Esophagus squamous epithelium (tissue), 5 donors: Measurements from ENCODE around the gene ATP2B2. TPM values are rescaled to one million over a fixed set of nuclear protein-coding genes. Genes with fewer than 3 reads are reported as not detected.
"Not testable (repeated sequence)": the region's sequence is repeated elsewhere in the genome, so short reads cannot be mapped to it uniquely, and the experiment has no call there.

Experiments
- DNase-seq: peaks from one replicate; lab custom pipeline; 2025; lab: John Stamatoyannopoulos, UW
- H3K27ac ChIP-seq, 4 donors: fragments of 200-600 bp; sonication (generic); one replicate each; pipeline ENCODE4 v1.5.1; 2016 to 2019; ENCODE audit warnings: mild to moderate bottlenecking in 1 of 4
- H3K27me3 ChIP-seq, 4 donors: fragments of 200-600 bp; sonication (generic); 1 replicate in 3 of 4; 2 replicates in 1 of 4; pipeline versions ENCODE4 v1.5.1 to v1.6.0; 2017 to 2021; ENCODE audit warnings: antibody characterized with exemption in 1 of 4
- H3K36me3 ChIP-seq, 3 donors: fragments of 200-600 bp; sonication (generic); one replicate each; pipeline ENCODE4 v1.5.1; 2016 to 2019
- H3K4me1 ChIP-seq, 3 donors: fragments of 200-600 bp; sonication (generic); one replicate each; pipeline ENCODE4 v1.5.1; 2017 to 2019
- H3K4me3 ChIP-seq, 4 donors: fragments of 200-600 bp; sonication (generic); 1 replicate in 3 of 4; 2 replicates in 1 of 4; pipeline ENCODE4 v1.5.1; 2016 to 2019; ENCODE audit warnings: mild to moderate bottlenecking in 2 of 4, moderate library complexity in 1 of 4
- H3K9me3 ChIP-seq, 3 donors: fragments of 200-600 bp; sonication (generic); one replicate each; pipeline ENCODE4 v1.5.1; 2016 to 2019
- POLR2A ChIP-seq, 4 donors: fragments of 450-650 bp; IDR thresholded peaks; one replicate each; pipeline ENCODE4 v1.6.1; 2017; ENCODE audit warnings: antibody characterized with exemption in 4 of 4, mild to moderate bottlenecking in 4 of 4, moderate library complexity in 3 of 4
- WGBS, 2 donors: methylation state at CpG; one replicate each; pipeline ENCODE4 v1.1.5; 2018; 5-methylcytosine and 5-hydroxymethylcytosine counted together
- intact Hi-C: fragments of 100-400 bp; cut with DNase I; formaldehyde crosslinking; loops from one replicate; pipeline ENCODE4 v1.15.0; 2022
- total RNA-seq, 4 donors: library from RNA; depleted of rRNA; stranded (reverse); fragments of >200 nt; gene quantifications; one replicate each; pipeline ENCODE4 v1.1.0, GENCODE V29; 2016
- TF ChIP-seq, protein P1 (sequence below), 6 experiments: fragments of 450-650 bp in 4 of 6; fragments of 200-600 bp in 2 of 6; sonication (generic) in 2 of 6; IDR thresholded peaks; one replicate each; pipeline ENCODE4 v1.5.1; 2016 to 2019; ENCODE audit warnings: antibody characterized with exemption in 6 of 6, mild to moderate bottlenecking in 4 of 6, moderate library complexity in 4 of 6
- donor health status: DM: yes; HTN: yes; CAD: no.

The ATP2B2 gene
- total RNA-seq, 4 donors from 2014 or later = 0.31 to 0.57 (median 0.42) TPM

DNA sequence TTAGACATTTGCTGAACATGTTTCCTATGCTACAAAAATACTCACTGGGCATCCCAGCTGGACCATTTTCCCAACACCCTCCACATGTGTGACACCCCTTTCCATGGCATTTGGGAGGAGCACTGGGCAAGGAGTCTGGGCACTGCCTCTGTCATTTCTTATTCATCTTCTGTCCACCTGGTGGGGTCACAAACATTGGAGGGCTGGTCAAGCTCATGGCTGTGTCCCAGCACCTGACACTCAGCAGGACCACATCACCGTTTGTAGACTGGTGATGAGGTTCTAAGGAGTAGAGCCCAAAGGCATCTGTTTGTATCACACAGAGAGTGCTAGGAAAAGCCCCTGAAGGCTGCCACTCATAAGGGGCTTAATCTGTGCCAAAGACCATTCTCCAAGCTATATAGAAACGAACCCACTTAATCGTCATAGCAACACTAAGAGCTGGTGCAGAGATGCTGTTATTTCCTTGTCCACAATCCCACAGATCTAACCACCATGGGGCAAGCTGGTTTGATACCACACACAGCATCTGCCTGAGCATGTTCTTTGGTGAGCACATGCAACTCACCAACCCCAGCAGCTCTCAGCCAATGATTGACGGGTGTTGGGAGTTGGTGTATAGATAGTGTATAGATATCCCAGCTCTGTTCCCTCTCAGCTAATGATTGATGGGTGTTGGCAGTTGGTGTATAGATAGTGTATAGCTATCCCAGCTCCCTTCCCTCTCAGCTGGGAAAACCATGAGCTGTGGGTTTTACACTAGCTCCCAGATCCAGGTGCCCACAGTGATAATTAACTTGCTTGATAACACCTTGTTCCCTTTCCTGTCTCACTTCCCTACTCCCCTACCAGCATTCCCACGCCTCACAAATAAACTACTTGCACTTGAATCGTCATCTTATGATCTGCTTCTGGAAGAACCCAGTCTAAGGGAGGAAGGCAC lies 42.7 kb upstream of the ATP2B2 start:
- H3K9me3 ChIP-seq = no peaks in the 10 kb centered on the region
- H3K4me3 ChIP-seq = no peak overlapping the region
- H3K27me3 ChIP-seq = peaks cover 0 to 39% (median 0%) of the 10 kb centered on the region in 4 donors
- TF ChIP-seq, protein P1, sequence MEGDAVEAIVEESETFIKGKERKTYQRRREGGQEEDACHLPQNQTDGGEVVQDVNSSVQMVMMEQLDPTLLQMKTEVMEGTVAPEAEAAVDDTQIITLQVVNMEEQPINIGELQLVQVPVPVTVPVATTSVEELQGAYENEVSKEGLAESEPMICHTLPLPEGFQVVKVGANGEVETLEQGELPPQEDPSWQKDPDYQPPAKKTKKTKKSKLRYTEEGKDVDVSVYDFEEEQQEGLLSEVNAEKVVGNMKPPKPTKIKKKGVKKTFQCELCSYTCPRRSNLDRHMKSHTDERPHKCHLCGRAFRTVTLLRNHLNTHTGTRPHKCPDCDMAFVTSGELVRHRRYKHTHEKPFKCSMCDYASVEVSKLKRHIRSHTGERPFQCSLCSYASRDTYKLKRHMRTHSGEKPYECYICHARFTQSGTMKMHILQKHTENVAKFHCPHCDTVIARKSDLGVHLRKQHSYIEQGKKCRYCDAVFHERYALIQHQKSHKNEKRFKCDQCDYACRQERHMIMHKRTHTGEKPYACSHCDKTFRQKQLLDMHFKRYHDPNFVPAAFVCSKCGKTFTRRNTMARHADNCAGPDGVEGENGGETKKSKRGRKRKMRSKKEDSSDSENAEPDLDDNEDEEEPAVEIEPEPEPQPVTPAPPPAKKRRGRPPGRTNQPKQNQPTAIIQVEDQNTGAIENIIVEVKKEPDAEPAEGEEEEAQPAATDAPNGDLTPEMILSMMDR (IDR thresholded peaks at IDR 0.05) = no peak
- TF ChIP-seq POLR2A (IDR thresholded peaks at IDR 0.05) = no peak
- no peaks in the 10 kb centered on the region for H3K36me3 ChIP-seq
- DNase-seq = no peak
- no peak overlapping the region for H3K27ac ChIP-seq
- peaks cover 6 to 25% (median 8%) of the 10 kb centered on the region in 3 donors for H3K4me1 ChIP-seq
- 57 to 58% methylated on average over 6 of the region's 6 CpGs for WGBS, 2 donors
- intact Hi-C loops = no loop called here

DNA sequence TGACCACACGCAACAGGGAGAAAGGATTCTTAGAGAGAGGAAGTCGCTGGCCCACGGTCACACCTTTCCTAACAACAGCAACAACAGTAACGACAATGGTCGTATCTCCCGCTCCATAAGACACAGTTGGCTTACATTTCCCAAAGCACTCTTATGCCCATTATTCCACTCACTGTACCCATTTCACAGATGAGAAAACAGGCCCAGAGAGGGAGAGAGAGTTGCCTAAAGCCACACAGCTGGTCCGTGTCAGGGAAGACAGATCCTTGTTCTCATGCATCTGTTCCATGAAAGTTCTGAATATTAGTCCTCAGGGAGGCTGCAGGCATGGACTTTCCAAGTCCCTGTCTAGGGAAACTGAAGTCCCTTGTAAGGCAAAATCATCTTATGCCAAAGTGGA lies 42.0 kb upstream of the ATP2B2 start:
- peaks cover 0 to 1% (median 0%) of the 10 kb centered on the region in 3 donors for H3K9me3 ChIP-seq
- peaks cover 0 to 39% (median 0%) of the 10 kb centered on the region in 4 donors for H3K27me3 ChIP-seq
- intact Hi-C loops = no loop called here
- H3K4me1 ChIP-seq = peaks cover 6 to 18% (median 7%) of the 10 kb centered on the region in 3 donors
- H3K27ac ChIP-seq = no peak overlapping the region
- 90 to 92% methylated on average over 6 to 7 of the region's 7 CpGs for WGBS, 2 donors
- TF ChIP-seq, protein P1 (IDR thresholded peaks at IDR 0.05) = no peak
- no peak for TF ChIP-seq POLR2A (IDR thresholded peaks at IDR 0.05)
- no peak for DNase-seq
- H3K36me3 ChIP-seq = no peaks in the 10 kb centered on the region
- H3K4me3 ChIP-seq = no peak overlapping the region

DNA sequence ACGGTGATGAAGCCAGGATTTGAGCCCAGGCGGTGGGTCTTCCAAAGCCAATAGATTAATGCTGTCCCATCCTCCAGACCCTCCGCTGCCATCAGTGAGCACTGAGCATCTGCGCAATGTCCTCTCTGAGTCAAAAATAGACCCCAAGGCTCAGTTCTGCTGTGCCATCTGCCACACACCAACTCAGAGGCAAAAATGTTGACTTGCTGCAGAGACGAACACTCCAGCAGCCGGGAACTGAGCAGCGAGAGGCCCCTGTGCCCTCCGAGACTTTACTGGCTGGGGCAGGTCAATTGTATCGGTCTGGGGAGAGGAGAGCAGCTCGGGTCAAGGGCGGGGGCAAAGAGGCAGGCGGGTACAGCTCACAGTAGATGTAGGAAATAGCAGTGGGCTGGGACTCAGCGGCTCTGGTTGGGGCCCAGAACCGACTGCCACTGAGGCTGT lies 41.5 kb upstream of the ATP2B2 start:
- Histone ChIP-seq H3K36me3 (no peaks in the 10 kb centered on the region), H3K4me1 (peaks cover 2 to 13% (median 6%) of the 10 kb centered on the region in 3 donors), H3K27ac (no peak overlapping the region), H3K4me3 (no peak overlapping the region), H3K27me3 (peaks cover 0 to 39% (median 0%) of the 10 kb centered on the region in 4 donors), H3K9me3 (peaks cover 0 to 6% (median 0%) of the 10 kb centered on the region in 3 donors)
- no peak for DNase-seq
- 80 to 93% methylated on average over 5 to 8 of the region's 14 CpGs for WGBS, 2 donors
- intact Hi-C loops = no loop called here
- TF ChIP-seq, protein P1 (IDR thresholded peaks at IDR 0.05) = no peak
- no peak for TF ChIP-seq POLR2A (IDR thresholded peaks at IDR 0.05)

DNA sequence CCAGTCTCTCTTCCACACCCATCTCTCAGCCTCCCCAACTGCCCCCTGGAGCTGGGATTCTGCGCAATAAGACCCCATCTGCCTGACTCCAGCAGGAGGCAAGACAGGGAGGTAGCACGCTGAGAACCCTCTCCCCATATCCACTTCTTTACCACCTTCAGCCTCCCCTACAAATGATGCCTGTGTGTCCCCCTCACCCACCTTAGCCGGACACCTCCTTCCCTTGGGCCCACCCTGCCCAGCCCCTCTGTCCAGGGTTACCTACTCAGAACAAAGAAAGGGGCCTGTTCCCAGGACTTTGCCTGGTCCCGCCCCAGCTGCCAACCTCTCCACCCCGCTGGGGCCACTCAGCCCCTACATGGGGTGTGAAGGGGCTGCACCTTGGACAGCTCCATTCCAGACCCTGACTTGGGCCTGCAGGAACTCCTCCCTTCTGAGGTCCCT lies 40.8 kb upstream of the ATP2B2 start:
- 73% methylated on average over 5 of the region's 5 CpGs for WGBS, 2 donors
- H3K4me1 ChIP-seq = peaks cover 0 to 6% (median 5%) of the 10 kb centered on the region in 3 donors
- TF ChIP-seq, protein P1 (IDR thresholded peaks at IDR 0.05) = no peak
- TF ChIP-seq POLR2A (IDR thresholded peaks at IDR 0.05) = no peak
- DNase-seq = no peak
- peaks cover 0 to 38% (median 0%) of the 10 kb centered on the region in 4 donors for H3K27me3 ChIP-seq
- peaks cover 0 to 12% (median 0%) of the 10 kb centered on the region in 3 donors for H3K9me3 ChIP-seq
- no peaks in the 10 kb centered on the region for H3K36me3 ChIP-seq
- H3K27ac ChIP-seq = no peak overlapping the region
- intact Hi-C loops = no loop called here
- no peak overlapping the region for H3K4me3 ChIP-seq

DNA sequence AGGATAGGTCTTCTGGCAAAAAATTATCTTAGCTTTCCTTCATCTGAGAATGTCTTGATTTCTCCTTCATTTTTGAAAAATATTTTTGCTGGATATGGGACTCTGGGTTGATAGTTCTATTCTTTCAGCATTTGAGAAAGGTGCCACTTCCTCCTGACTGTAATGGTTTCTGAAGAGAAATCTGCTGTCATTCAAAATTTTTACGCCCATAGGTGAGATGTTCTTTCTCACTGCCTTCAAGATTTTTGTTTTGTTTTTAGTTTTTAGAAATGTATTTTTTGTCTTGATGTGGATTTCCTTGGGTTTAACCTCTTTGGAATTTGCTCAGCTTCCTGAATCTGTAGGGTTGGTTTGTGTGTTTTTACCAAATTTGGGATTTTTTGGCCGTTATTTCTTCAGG lies 37.1 kb upstream of the ATP2B2 start:
- Histone ChIP-seq H3K4me1 (no peaks in the 10 kb centered on the region), H3K36me3 (no peaks in the 10 kb centered on the region), H3K27me3 (peaks cover 0 to 25% (median 0%) of the 10 kb centered on the region in 4 donors), H3K9me3 (peaks cover 0 to 26% (median 0%) of the 10 kb centered on the region in 3 donors), H3K4me3 (no peak overlapping the region), H3K27ac (no peak overlapping the region)
- WGBS, 2 donors = 58 to 65% methylated on average over 2 of the region's 2 CpGs
- DNase-seq = no peak
- intact Hi-C loops = no loop called here
- TF ChIP-seq, protein P1 (IDR thresholded peaks at IDR 0.05) = no peak
- no peak for TF ChIP-seq POLR2A (IDR thresholded peaks at IDR 0.05)

DNA sequence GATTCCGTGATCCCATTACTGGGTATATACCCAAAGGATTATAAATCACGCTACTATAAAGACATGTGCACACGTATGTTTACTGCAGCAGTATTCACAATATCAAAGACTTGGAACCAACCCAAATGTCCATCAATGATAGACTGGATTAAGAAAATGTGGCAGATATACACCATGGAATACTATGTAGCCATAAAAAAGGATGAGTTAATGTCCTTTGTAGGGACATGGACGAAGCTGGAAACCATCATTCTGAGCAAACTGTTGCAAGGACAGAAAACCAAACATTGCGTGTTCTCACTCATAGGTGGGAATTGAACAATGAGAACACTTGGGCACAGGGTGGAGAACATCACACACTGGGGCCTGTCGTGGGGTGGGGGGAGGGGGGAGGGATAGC lies 35.0 kb upstream of the ATP2B2 start:
- H3K9me3 ChIP-seq = peaks cover 0 to 26% (median 0%) of the 10 kb centered on the region in 3 donors

More for the DNA sequence above, 35.0 kb upstream of the ATP2B2 start:
- H3K27me3 ChIP-seq = peaks cover 0 to 21% (median 0%) of the 10 kb centered on the region in 4 donors
- DNase-seq, intact Hi-C loops, H3K36me3 ChIP-seq, H3K4me1 ChIP-seq, H3K4me3 ChIP-seq, H3K27ac ChIP-seq: not testable (repeated sequence)
- WGBS, 2 donors = 81 to 82% methylated on average over 6 of the region's 6 CpGs
